ENCODE measurements around the gene ARHGAP10.
"Not testable (repeated sequence)": the region's sequence is repeated elsewhere in the genome, so short reads cannot be mapped to it uniquely, and the experiment has no call there.

The ARHGAP10 gene

GRCh38 chr4:148074462-148074861, 342.6 kb downstream of the ARHGAP10 start:
- no peak for DNase-seq

GRCh38 chr4:148075438-148075837, 343.6 kb downstream of the ARHGAP10 start:
- DNase-seq: no peak

- no peak for DNase-seq
Measured at GRCh38 chr4:148076964-148077363, 345.1 kb downstream of the ARHGAP10 start.

- no peak for DNase-seq
Measured at GRCh38 chr4:148077581-148077980, 345.7 kb downstream of the ARHGAP10 start.

- DNase-seq: no peak
Measured at GRCh38 chr4:148078061-148078460, 346.2 kb downstream of the ARHGAP10 start.

- DNase-seq: no peak
Measured at GRCh38 chr4:148079961-148080360, 348.1 kb downstream of the ARHGAP10 start.

- no peak for DNase-seq
Measured at GRCh38 chr4:148081267-148081666, 349.4 kb downstream of the ARHGAP10 start.

- DNase-seq: no peak
Measured at GRCh38 chr4:148081745-148082144, 349.9 kb downstream of the ARHGAP10 start.

GRCh38 chr4:148083073-148083472, 351.2 kb downstream of the ARHGAP10 start:
- not testable (repeated sequence) for DNase-seq

GRCh38 chr4:148089624-148090023, 357.7 kb downstream of the ARHGAP10 start:
- DNase-seq: no peak

- no peak for DNase-seq
Measured at GRCh38 chr4:148090029-148090428, 358.1 kb downstream of the ARHGAP10 start.

GRCh38 chr4:148090503-148091476, 358.9 kb downstream of the ARHGAP10 start:
- no peak for DNase-seq

- DNase-seq: no peak
Measured at GRCh38 chr4:148091896-148092295, 360.0 kb downstream of the ARHGAP10 start.

GRCh38 chr4:148092316-148093014, 360.6 kb downstream of the ARHGAP10 start:
- DNase-seq: no peak

GRCh38 chr4:148093065-148093464, 361.2 kb downstream of the ARHGAP10 start:
- DNase-seq: no peak

- DNase-seq: no peak
Measured at GRCh38 chr4:148094149-148094548, 362.3 kb downstream of the ARHGAP10 start.

GRCh38 chr4:148095346-148095923, 363.5 kb downstream of the ARHGAP10 start:
- no peak for DNase-seq

GRCh38 chr4:148097801-148098200, 365.9 kb downstream of the ARHGAP10 start:
- no peak for DNase-seq

- DNase-seq: no peak
Measured at GRCh38 chr4:148101235-148101634, 369.3 kb downstream of the ARHGAP10 start.

- no peak for DNase-seq
Measured at GRCh38 chr4:148101790-148102189, 369.9 kb downstream of the ARHGAP10 start.

GRCh38 chr4:148103597-148104355, 371.9 kb downstream of the ARHGAP10 start:
- no peak for DNase-seq

- no peak for DNase-seq
Measured at GRCh38 chr4:148108766-148109165, 376.9 kb downstream of the ARHGAP10 start.

GRCh38 chr4:148109216-148109615, 377.3 kb downstream of the ARHGAP10 start:
- no peak for DNase-seq

All from NCI-H446 treated with DMSO at 0.1 percent for 48 hours (cell line).